Measurements from ENCODE around the gene FBXL7. TPM values are rescaled to one million over a fixed set of nuclear protein-coding genes. Genes with fewer than 3 reads are reported as not detected.

Gene FBXL7
- total and polyA plus RNA-seq, 2 donors (not counting 1 experiment from before 2014, with no cell fraction given): not detected

GRCh38 chr5:15601274-15601673 lies 101.3 kb downstream of the FBXL7 start:
- no peaks in the 10 kb centered on the region for H4K20me1 ChIP-seq (ENCODE audit: control insufficient read depth, insufficient read depth, low read length, poor library complexity, severe bottlenecking)
- Mint-ChIP-seq H3K4me3 (no peak overlapping the region), H3K4me1 (no peaks in the 10 kb centered on the region), H3K27ac (no peak overlapping the region), H3K9me3 (ENCODE audit: insufficient read depth) (no peaks in the 10 kb centered on the region), H3K27me3 (no peaks in the 10 kb centered on the region)
- H3K27me3 ChIP-seq (replicated peaks in 1 of 4; ENCODE audit: control extremely low read depth in 1 of 4, control insufficient read depth in 3 of 4, insufficient read depth in 4 of 4, low read length in 3 of 4): no peaks in the 10 kb centered on the region
- no peak overlapping the region for H2AFZ ChIP-seq (ENCODE audit: insufficient read depth, low read depth, low read length, poor library complexity, severe bottlenecking)
- intact Hi-C loops (cut with micrococcal nuclease): no loop called here
- no peaks in the 10 kb centered on the region for H3K36me3 ChIP-seq (replicated peaks in 1 of 2; ENCODE audit: control extremely low read depth in 1 of 2, control insufficient read depth in 1 of 2, extremely low read depth in 1 of 2, insufficient read depth in 2 of 2, low read length in 1 of 2)
- ChIA-PET POLR2A (no interaction called here), CTCF (no interaction called here)
- H3K4me1 ChIP-seq (ENCODE audit: control insufficient read depth in 2 of 2, insufficient read depth in 2 of 2, low read length in 2 of 2): no peaks in the 10 kb centered on the region
- ATAC-seq (ENCODE audit: low read depth) (no peak), DNase-seq (no peak)
- H3K9me3 ChIP-seq (ENCODE audit: control extremely low read depth in 1 of 3, control insufficient read depth in 2 of 3, insufficient read depth in 1 of 3, low read length in 2 of 3): peaks cover 0 to 3% (median 0%) of the 10 kb centered on the region in 3 donors
- no CpG with 5 or more reads among the region's 4 CpGs for whole genome bisulfite sequencing (ENCODE audit: insufficient coverage)
- no peak overlapping the region for H3K9ac ChIP-seq (ENCODE audit: low read length)
- H3K4me3 ChIP-seq (ENCODE audit: control extremely low read depth in 1 of 5, extremely low read depth in 1 of 5, insufficient read depth in 1 of 5, low read depth in 2 of 5, low read length in 4 of 5): no peak overlapping the region
- H3K79me2 ChIP-seq (ENCODE audit: control insufficient read depth, insufficient read depth, low read length): no peaks in the 10 kb centered on the region
- no peak overlapping the region for H3K27ac ChIP-seq (ENCODE audit: low read length in 2 of 2)
- no peak overlapping the region for H3K4me2 ChIP-seq (replicated peaks; ENCODE audit: low read depth, low read length, poor library complexity, severe bottlenecking)
- TF ChIP-seq EZH2 (IDR thresholded peaks at IDR 0.05; ENCODE audit: borderline replicate concordance, insufficient read depth, low read depth, low read length, poor library complexity, severe bottlenecking) (no peak), CTCF (IDR thresholded peaks at IDR 0.05) (no peak)

- H3K4me3 Mint-ChIP-seq: no peak overlapping the region
- Histone ChIP-seq H3K36me3 (replicated peaks in 1 of 2; ENCODE audit: control extremely low read depth in 1 of 2, control insufficient read depth in 1 of 2, extremely low read depth in 1 of 2, insufficient read depth in 2 of 2, low read length in 1 of 2) (no peaks in the 10 kb centered on the region), H3K4me3 (ENCODE audit: control extremely low read depth in 1 of 5, extremely low read depth in 1 of 5, insufficient read depth in 1 of 5, low read depth in 2 of 5, low read length in 4 of 5) (no peak overlapping the region), H4K20me1 (ENCODE audit: control insufficient read depth, insufficient read depth, low read length, poor library complexity, severe bottlenecking) (no peaks in the 10 kb centered on the region), H3K9me3 (ENCODE audit: control extremely low read depth in 1 of 3, control insufficient read depth in 2 of 3, insufficient read depth in 1 of 3, low read length in 2 of 3) (peaks cover 0 to 3% (median 0%) of the 10 kb centered on the region in 3 donors), H3K79me2 (ENCODE audit: control insufficient read depth, insufficient read depth, low read length) (no peaks in the 10 kb centered on the region), H3K27me3 (replicated peaks in 1 of 4; ENCODE audit: control extremely low read depth in 1 of 4, control insufficient read depth in 3 of 4, insufficient read depth in 4 of 4, low read length in 3 of 4) (no peaks in the 10 kb centered on the region), H3K27ac (ENCODE audit: low read length in 2 of 2) (no peak overlapping the region), H3K4me1 (ENCODE audit: control insufficient read depth in 2 of 2, insufficient read depth in 2 of 2, low read length in 2 of 2) (no peaks in the 10 kb centered on the region), H3K9ac (ENCODE audit: low read length) (no peak overlapping the region), H3K4me2 (replicated peaks; ENCODE audit: low read depth, low read length, poor library complexity, severe bottlenecking) (no peak overlapping the region), H2AFZ (ENCODE audit: insufficient read depth, low read depth, low read length, poor library complexity, severe bottlenecking) (no peak overlapping the region)
- WGBS (ENCODE audit: insufficient coverage): 69% methylated on average over 1 of the region's 2 CpGs
- H3K9me3 Mint-ChIP-seq (ENCODE audit: insufficient read depth): no peaks in the 10 kb centered on the region
- DNase-seq: no peak
- CTCF ChIA-PET: no interaction called here
- no peaks in the 10 kb centered on the region for H3K27me3 Mint-ChIP-seq
- no peaks in the 10 kb centered on the region for H3K4me1 Mint-ChIP-seq
- POLR2A ChIA-PET: no interaction called here
- no peak for TF ChIP-seq EZH2 (IDR thresholded peaks at IDR 0.05; ENCODE audit: borderline replicate concordance, insufficient read depth, low read depth, low read length, poor library complexity, severe bottlenecking)
- no peak for TF ChIP-seq CTCF (IDR thresholded peaks at IDR 0.05)
- intact Hi-C loops (cut with micrococcal nuclease): no loop called here
- H3K27ac Mint-ChIP-seq: no peak overlapping the region
- ATAC-seq (ENCODE audit: low read depth): no peak
Observed at GRCh38 chr5:15601853-15602252, 101.9 kb downstream of the FBXL7 start.

Measured in B cell (primary cell).